Body of pancreas (tissue), 4 donors: ENCODE results near the gene CYB5B. TPM values are rescaled to one million over a fixed set of nuclear protein-coding genes. Genes with fewer than 3 reads are reported as not detected.
A peak's percentile ranks its signal among the peaks of the same experiment; 100 is the strongest.

Experiments used
- ATAC-seq: fragments of 150-250 bp; one replicate; pipeline ENCODE4 v1.9.1; 2016
- DNase-seq, 4 donors: peaks; one replicate each; pipeline ENCODE4 v3.0.0-alpha.2; 2019
- H3K27ac ChIP-seq, 4 donors: fragments of 200-600 bp; sonication (generic); 1 replicate in 3 of 4; 2 replicates in 1 of 4; pipeline versions ENCODE4 v1.5.1 to v1.6.1; 2016 to 2019; ENCODE audit warnings: mild to moderate bottlenecking in 1 of 4, mixed read lengths in 1 of 4, moderate library complexity in 1 of 4
- H3K27me3 ChIP-seq, 2 donors: fragments of 200-600 bp; sonication (generic); one replicate each; pipeline ENCODE4 v1.6.0; 2016; ENCODE audit warnings: mild to moderate bottlenecking in 1 of 2
- H3K36me3 ChIP-seq, 2 donors: fragments of 200-600 bp; sonication (generic); replicated peaks in 1 of 2; 2 replicates each; pipeline ENCODE4 v1.5.1; 2016; ENCODE audit warnings: low read depth in 2 of 2; ENCODE audit not compliant: insufficient read depth in 1 of 2
- H3K4me1 ChIP-seq: fragments of 200-600 bp; sonication (generic); one replicate; pipeline ENCODE4 v1.6.0; 2016
- H3K4me3 ChIP-seq, 2 donors: fragments of 200-600 bp; sonication (generic); 1 replicate in 1 of 2; 2 replicates in 1 of 2; pipeline ENCODE4 v1.5.1; 2016 to 2019
- H3K9me3 ChIP-seq, 3 donors: fragments of 200-600 bp; sonication (generic); 1 replicate in 2 of 3; 2 replicates in 1 of 3; pipeline ENCODE4 v1.5.1; 2016
- POLR2A ChIP-seq, 3 donors: fragments of 450-650 bp; IDR thresholded peaks; one replicate each; pipeline ENCODE4 v1.6.1; 2016; ENCODE audit warnings: antibody characterized with exemption in 3 of 3, mild to moderate bottlenecking in 2 of 3
- WGBS, 2 donors: methylation state at CpG; one replicate each; pipeline ENCODE4 v1.1.5; 2017; 5-methylcytosine and 5-hydroxymethylcytosine counted together
- intact Hi-C: fragments of 100-400 bp; cut with DNase I; formaldehyde crosslinking; loops from one replicate; pipeline ENCODE4 v1.15.1; 2023
- total RNA-seq, 2 donors: library from RNA; depleted of rRNA; stranded (reverse); fragments of >200 nt; gene quantifications; one replicate each; pipeline ENCODE4 v1.1.0, GENCODE V29; 2016
- TF ChIP-seq, protein P1 (sequence below), 7 experiments: fragments of 450-650 bp in 4 of 7; fragments of 200-600 bp in 3 of 7; sonication (generic) in 3 of 7; IDR thresholded peaks; one replicate each; pipeline ENCODE4 v1.5.1; 2016 to 2019; ENCODE audit warnings: antibody characterized with exemption in 7 of 7

The CYB5B gene
- total RNA-seq, 2 donors from 2014 or later: 8.2 to 20.0 TPM

DNA sequence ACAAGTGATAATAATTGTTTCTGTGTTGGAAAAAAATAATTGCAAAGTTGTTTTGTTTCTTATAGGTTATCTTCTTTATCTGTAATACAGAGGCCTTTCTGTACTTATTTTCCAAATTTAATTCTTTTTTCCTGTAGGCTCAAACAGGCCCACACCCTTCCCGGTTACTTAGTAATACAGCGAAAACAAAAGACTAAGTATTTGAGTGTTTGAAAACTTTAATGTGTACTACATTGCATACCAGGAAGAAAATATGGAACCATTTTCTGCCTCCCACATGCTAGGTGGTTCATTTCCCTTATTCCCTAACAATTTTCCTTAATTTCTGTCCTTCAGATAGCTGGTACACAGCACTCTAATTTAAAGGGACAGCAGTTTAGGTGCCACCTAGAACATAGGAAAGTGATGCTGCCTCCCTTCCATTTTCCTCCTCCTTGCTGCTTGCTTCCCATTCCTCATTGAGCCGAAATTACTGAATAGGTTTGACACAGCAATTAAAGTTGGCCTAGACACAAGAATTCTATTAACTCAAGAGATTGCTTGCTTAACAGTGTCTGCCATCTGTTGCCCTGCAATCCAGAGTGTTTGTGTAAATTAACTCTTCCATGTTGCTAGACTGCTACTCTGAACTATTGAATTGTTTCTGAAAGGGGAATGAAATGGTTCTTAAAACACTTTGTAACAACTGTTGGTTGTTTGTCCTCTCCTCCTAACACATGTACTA is 24.2 kb downstream of the CYB5B start:
- TF ChIP-seq, protein P1, sequence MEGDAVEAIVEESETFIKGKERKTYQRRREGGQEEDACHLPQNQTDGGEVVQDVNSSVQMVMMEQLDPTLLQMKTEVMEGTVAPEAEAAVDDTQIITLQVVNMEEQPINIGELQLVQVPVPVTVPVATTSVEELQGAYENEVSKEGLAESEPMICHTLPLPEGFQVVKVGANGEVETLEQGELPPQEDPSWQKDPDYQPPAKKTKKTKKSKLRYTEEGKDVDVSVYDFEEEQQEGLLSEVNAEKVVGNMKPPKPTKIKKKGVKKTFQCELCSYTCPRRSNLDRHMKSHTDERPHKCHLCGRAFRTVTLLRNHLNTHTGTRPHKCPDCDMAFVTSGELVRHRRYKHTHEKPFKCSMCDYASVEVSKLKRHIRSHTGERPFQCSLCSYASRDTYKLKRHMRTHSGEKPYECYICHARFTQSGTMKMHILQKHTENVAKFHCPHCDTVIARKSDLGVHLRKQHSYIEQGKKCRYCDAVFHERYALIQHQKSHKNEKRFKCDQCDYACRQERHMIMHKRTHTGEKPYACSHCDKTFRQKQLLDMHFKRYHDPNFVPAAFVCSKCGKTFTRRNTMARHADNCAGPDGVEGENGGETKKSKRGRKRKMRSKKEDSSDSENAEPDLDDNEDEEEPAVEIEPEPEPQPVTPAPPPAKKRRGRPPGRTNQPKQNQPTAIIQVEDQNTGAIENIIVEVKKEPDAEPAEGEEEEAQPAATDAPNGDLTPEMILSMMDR (IDR thresholded peaks at IDR 0.05): no peak
- TF ChIP-seq POLR2A (IDR thresholded peaks at IDR 0.05): no peak
- intact Hi-C loops: no loop called here
- Histone ChIP-seq H3K9me3 (no peaks in the 10 kb centered on the region), H3K4me3 (no peak overlapping the region), H3K27me3 (no peaks in the 10 kb centered on the region), H3K36me3 (no peaks in the 10 kb centered on the region), H3K27ac (peak overlapping the region in 3 of 4 donors; percentile 35 to 49 (median 47)), H3K4me1 (peaks cover 32% of the 10 kb centered on the region)
- peak in 2 of 4 donors; percentile 17 to 22 for DNase-seq
- peak; percentile 58 for ATAC-seq
- 47 to 52% methylated on average over 3 of the region's 3 CpGs for WGBS, 2 donors

DNA sequence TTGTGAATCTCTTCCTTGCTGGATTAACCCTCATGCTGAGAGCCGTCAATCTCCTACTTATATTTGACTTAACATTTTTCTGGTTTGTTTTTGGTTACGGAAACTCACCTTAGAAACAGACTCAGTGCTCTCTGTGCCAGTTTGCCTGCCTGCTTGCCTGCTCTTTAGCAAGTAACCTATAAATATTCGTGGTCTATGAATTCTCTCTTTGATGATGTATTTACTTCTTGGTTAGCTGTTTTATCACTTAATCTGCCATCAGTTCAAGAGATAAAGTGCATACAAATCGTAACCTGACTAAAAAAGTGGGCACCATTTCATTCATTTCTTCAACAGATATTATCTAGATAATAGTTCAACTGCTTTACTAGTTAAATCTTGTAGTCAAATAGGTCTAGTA is 26.7 kb downstream of the CYB5B start:
- intact Hi-C loops: no loop called here

DNA sequence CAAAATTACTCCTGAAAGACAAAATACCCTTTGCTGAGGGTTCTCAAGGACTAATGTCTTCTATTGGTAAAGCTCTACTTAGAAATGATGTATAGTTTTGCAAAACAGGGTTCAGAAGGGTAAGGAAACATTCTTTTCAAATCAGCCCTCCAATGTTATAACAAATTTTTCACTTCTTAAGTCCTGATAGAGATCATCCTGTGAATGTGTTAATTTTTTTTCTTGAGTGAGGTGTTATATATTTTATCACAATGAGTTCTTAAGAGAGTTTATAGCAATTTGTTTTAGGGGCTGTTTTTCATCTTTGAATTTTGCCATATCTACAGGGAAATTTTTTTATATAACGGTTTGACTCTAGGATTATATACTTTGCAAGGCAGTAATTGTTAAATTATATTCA is 29.5 kb downstream of the CYB5B start:
- Histone ChIP-seq H3K4me3 (no peak overlapping the region), H3K4me1 (peaks cover 6% of the 10 kb centered on the region), H3K9me3 (no peaks in the 10 kb centered on the region), H3K27me3 (no peaks in the 10 kb centered on the region), H3K27ac (no peak overlapping the region), H3K36me3 (no peaks in the 10 kb centered on the region)
- TF ChIP-seq, protein P1 (IDR thresholded peaks at IDR 0.05): no peak
- no peak for TF ChIP-seq POLR2A (IDR thresholded peaks at IDR 0.05)
- intact Hi-C loops: no loop called here
- DNase-seq (no peak), ATAC-seq (no peak)
- whole genome bisulfite sequencing, 2 donors: 81 to 84% methylated on average over 1 of the region's 1 CpG

More for the DNA sequence above, 26.7 kb downstream of the CYB5B start:
- 58 to 88% methylated on average over 4 of the region's 4 CpGs for WGBS, 2 donors
- Histone ChIP-seq H3K36me3 (no peaks in the 10 kb centered on the region), H3K4me3 (no peak overlapping the region), H3K4me1 (peaks cover 21% of the 10 kb centered on the region), H3K27me3 (no peaks in the 10 kb centered on the region), H3K9me3 (no peaks in the 10 kb centered on the region), H3K27ac (no peak overlapping the region)
- DNase-seq (no peak), ATAC-seq (no peak)
- TF ChIP-seq, protein P1 (IDR thresholded peaks at IDR 0.05): no peak
- TF ChIP-seq POLR2A (IDR thresholded peaks at IDR 0.05): no peak

DNA sequence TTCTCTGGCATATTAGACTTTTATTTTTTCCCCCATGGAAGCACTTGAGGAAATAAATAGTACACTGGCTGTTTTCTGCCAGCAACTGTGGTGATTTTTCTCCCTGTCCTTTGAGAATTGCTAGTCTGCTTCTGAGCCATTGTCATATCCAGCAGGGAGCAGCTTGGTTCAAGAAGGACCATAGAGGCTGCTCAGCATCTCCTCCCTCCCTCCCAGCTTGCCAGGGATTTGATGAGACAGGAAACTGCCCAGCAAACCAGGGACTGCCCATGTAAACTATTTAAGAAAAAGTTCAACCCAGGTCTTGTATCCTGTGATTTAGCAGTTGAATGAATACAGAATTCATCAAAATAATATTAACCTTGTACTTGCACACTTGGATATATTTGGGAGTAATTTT is 39.5 kb downstream of the CYB5B start:
- intact Hi-C loops: no loop called here
- H3K36me3 ChIP-seq: no peaks in the 10 kb centered on the region
- DNase-seq (no peak), ATAC-seq (no peak)
- H3K4me3 ChIP-seq: no peak overlapping the region
- no peak overlapping the region for H3K27ac ChIP-seq
- H3K9me3 ChIP-seq: no peaks in the 10 kb centered on the region
- no peaks in the 10 kb centered on the region for H3K27me3 ChIP-seq
- peaks cover 12% of the 10 kb centered on the region for H3K4me1 ChIP-seq
- no peak for TF ChIP-seq POLR2A (IDR thresholded peaks at IDR 0.05)
- TF ChIP-seq, protein P1 (IDR thresholded peaks at IDR 0.05): no peak
